GM12874 (cell line): ENCODE measurements around the gene NFIX.

Experiments
- TF ChIP-seq, protein P1 (sequence below): IDR thresholded peaks from 2 replicates; pipeline ENCODE4 v1.5.1; 2011; ENCODE audit warnings: low read depth, mild to moderate bottlenecking, control low read depth, low read length, moderate library complexity; ENCODE audit not compliant: insufficient read depth

Gene NFIX

DNA sequence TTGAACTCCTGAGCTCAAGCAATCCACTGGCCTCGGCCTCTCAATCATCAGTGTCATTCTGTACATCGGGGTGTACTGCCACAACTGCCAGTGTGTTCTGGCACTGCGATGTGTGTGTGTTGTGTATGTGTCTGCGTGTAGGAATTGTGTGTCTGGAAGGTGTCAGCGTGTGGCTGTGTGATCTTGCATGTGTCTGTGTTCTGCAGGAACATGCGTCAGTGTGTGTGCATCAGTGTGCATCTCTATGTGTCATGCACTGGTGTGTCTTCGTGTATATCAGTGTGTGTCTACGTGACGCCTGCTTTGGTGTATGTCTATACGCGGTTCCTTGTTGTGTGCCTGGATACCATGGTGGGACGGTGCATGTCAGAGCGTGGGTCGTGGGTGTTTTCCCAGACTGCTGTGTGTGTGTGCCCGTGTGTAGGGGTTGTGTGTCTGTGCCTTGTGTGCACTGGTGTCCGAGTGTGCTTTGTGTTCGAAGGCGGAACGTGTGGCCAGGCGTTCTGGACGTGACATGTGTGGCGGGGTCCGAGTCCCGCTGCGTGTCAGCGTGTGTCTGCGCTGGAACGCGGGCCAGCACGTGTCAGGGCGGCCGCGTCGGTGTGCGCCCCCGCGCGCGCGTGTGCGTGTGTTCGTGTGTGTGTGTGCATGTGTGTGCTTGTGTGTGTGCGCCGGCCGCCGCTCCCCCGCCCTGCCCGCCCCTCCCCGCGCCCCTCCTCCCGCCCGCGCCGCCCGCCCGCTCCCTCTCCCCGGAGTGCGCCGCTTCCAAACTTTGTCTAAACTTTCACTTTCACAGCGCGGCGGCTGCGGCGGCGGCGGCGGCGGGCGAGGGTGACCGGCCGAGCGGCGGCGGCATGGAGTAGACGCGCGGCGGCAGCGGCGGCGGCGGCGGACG, at the start of gene NFIX:
NFIX (plus strand) TSS at position 775 of the 895 bp plus-strand sequence. CDS start 363 bp downstream, outside the sequence.
- TF ChIP-seq, protein P1, sequence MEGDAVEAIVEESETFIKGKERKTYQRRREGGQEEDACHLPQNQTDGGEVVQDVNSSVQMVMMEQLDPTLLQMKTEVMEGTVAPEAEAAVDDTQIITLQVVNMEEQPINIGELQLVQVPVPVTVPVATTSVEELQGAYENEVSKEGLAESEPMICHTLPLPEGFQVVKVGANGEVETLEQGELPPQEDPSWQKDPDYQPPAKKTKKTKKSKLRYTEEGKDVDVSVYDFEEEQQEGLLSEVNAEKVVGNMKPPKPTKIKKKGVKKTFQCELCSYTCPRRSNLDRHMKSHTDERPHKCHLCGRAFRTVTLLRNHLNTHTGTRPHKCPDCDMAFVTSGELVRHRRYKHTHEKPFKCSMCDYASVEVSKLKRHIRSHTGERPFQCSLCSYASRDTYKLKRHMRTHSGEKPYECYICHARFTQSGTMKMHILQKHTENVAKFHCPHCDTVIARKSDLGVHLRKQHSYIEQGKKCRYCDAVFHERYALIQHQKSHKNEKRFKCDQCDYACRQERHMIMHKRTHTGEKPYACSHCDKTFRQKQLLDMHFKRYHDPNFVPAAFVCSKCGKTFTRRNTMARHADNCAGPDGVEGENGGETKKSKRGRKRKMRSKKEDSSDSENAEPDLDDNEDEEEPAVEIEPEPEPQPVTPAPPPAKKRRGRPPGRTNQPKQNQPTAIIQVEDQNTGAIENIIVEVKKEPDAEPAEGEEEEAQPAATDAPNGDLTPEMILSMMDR, result no peak

DNA sequence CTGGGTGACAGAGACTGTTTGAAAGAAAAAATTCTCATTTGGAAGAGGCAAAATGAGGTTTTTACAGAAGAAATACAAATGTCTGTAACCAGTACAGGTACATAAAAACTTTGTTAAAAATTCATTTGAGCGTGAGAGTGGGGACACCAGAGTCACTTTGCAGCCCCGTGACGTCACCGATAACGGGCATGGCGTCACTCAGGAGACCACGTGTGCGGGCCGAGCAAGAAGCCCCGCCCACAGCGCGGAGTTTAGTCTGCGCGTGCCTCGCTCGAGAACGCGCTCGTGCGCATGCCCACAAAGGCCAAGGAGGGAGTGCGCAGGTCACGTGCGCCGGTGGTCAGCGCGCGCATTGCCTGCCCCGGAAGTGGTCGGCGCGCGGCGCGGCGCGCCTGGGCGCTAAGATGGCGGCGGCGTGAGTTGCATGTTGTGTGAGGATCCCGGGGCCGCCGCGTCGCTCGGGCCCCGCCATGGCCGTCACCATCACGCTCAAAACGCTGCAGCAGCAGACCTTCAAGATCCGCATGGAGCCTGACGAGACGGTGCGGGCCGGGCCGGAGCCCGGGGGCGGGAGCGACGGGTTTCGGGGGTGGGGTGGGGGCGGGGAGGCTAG, 49.7 kb upstream of the NFIX start, which contains the start of gene RAD23A:
RAD23A (plus strand) TSS at position 384 of the 613 bp plus-strand sequence; CDS start at position 471, 87 bp downstream.
- TF ChIP-seq, protein P1, result no peak

DNA sequence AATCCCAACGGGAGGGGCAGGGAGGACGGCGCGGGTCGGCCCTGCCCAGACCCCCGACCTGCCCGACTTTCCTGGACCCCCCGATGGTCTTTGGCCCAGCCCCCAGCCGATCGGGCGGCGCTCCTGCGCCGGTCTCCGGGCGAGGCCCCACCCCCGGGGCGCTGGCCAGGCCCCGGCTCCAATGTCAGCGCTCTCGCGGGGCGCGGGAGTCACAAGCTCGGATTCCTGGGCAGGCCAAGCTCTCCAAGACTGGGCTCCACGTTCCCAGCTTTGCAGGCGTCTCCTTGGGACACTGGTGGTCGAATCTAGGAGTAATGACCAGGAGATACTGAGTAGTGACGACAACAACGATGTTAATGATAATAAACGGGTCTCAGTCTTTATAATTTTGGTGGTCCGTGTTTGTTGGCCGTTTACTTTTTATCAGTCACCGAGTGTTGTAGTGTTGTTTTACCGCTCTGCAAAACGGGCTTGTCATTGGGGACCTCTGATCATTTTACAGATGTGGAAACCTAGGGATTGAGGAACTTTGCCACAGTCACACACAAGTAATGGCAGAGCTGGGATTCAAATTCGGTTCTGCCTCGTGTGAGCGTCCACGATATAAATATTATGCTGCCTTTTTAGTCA, 49.1 kb upstream of the NFIX start:
- TF ChIP-seq, protein P1, result no peak

DNA sequence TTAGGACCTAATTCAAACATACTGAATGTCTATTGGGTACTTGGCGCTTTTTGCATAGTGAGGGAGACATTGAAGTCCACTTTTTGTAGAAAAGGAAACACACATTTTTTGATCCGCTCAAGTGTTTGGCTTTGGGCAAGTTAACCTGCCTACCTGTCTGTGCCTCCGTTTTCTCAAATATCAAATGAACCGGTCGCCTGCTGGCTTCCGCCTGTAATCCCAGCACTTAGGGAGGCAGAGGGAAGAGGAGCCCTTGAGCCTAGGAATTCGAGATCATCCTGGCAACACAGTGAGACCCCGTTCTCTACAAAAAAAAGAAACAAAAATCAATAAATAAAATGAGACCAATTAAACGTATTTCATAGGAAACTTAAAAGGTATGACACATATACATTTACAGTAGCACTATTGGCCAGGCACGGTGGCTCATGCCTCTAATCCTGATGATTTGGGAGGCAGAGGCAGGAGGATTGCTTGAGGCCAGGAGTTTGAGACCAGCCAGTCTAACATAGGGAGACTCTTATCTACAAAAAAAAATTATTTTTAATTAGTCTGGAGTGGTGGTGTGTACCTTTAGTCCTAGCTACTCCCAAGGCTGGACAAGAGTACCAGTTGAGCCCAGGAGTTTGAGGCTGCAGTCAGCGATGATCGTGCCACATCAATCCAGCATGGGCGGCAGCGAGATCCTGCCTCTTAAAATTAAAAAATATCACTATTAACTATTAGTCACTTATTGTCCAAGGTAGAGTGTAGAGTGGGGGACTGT, 48.4 kb upstream of the NFIX start:
- TF ChIP-seq, protein P1, result no peak

DNA sequence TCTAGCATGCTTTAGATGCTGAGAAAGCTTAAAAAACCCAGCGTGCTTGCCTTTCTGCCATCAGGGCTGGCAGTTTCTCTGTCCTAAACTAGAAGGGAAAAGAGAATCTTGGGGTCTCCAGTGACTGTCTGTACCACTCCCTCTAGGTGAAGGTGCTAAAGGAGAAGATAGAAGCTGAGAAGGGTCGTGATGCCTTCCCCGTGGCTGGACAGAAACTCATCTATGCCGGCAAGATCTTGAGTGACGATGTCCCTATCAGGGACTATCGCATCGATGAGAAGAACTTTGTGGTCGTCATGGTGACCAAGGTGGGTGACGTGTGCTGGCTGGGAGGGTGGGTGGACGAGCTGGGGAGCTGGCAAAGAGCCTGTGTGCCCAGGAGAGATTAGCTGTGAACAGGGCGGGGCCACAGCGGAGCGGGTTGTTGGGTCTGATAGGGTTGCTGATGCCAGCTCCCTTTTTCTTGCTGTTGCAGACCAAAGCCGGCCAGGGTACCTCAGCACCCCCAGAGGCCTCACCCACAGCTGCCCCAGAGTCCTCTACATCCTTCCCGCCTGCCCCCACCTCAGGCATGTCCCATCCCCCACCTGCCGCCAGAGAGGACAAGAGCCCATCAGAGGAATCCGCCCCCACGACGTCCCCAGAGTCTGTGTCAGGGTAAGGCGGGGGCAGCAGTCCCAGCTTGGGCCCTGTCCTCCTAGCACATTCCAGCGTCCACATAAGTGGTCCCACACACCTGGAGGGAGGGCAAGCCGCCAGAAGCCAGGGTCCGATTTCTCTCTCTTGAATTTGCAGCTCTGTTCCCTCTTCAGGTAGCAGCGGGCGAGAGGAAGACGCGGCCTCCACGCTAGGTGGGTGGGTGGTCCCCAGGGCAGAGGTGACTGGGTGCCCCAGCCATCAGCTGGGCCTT, 47.3 kb upstream of the NFIX start:
- TF ChIP-seq, protein P1, result no peak

DNA sequence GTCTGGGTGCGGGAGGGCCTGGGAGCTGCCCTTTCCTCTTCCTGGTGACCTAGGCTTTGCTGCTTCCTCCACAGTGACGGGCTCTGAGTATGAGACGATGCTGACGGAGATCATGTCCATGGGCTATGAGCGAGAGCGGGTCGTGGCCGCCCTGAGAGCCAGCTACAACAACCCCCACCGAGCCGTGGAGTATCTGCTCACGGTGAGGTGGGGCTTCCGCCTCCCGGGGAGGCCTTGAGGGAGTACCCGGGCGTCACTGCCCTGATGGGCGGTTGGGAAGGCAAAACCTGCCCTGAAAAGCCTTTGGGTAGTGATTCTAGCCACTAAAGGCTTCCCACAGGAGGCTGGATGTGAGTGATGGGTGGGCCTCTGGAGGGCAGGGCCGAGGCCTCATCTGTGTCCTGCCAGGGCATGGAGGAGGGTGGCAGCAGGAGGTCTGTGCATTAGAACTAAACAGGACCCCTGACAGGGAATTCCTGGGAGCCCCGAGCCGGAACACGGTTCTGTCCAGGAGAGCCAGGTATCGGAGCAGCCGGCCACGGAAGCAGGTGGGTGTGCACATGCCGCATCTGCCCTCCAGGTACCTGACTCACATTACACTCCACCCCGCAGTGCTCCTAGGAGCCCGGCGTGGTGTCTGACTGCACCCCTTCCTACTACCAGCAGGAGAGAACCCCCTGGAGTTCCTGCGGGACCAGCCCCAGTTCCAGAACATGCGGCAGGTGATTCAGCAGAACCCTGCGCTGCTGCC, 46.5 kb upstream of the NFIX start:
- TF ChIP-seq, protein P1, result no peak
